HG02870 (cell line): ENCODE results near the gene PREX1.

ENCODE experiments used
- ATAC-seq: cut with Tn5 transposase; IDR thresholded peaks from one replicate; pipeline ENCODE4 v1.9.1; 2021; ENCODE audit warnings: mild to moderate bottlenecking, moderate library complexity; ENCODE audit not compliant: unreplicated experiment

Gene PREX1

GRCh38 chr20:48706710-48707365 is 121.0 kb downstream of the PREX1 start:
- no peak for ATAC-seq

GRCh38 chr20:48706116-48706656 is 121.6 kb downstream of the PREX1 start:
- no peak for ATAC-seq

- no peak for ATAC-seq
Measured at GRCh38 chr20:48705240-48706115, 122.3 kb downstream of the PREX1 start.

- no peak for ATAC-seq
Measured at GRCh38 chr20:48704761-48705160, 123.0 kb downstream of the PREX1 start.

- no peak for ATAC-seq
Measured at GRCh38 chr20:48703511-48704219, 124.1 kb downstream of the PREX1 start.

- ATAC-seq, result no peak
Measured at GRCh38 chr20:48703107-48703506, 124.7 kb downstream of the PREX1 start.

GRCh38 chr20:48702455-48702913 is 125.3 kb downstream of the PREX1 start:
- no peak for ATAC-seq

GRCh38 chr20:48701702-48702101 is 126.1 kb downstream of the PREX1 start:
- ATAC-seq, result no peak

GRCh38 chr20:48698507-48699267 is 129.1 kb downstream of the PREX1 start:
- ATAC-seq, result no peak

GRCh38 chr20:48697845-48698491 is 129.8 kb downstream of the PREX1 start:
- no peak for ATAC-seq

- ATAC-seq, result no peak
Measured at GRCh38 chr20:48696671-48697070, 131.1 kb downstream of the PREX1 start.

- ATAC-seq, result no peak
Measured at GRCh38 chr20:48695738-48696137, 132.1 kb downstream of the PREX1 start.

GRCh38 chr20:48695255-48695654 is 132.5 kb downstream of the PREX1 start:
- ATAC-seq, result no peak

GRCh38 chr20:48694381-48694865 is 133.4 kb downstream of the PREX1 start:
- no peak for ATAC-seq

GRCh38 chr20:48691523-48691922 is 136.3 kb downstream of the PREX1 start:
- ATAC-seq, result no peak

- ATAC-seq, result no peak
Measured at GRCh38 chr20:48690888-48691287, 136.9 kb downstream of the PREX1 start.

GRCh38 chr20:48689874-48690571 is 137.8 kb downstream of the PREX1 start:
- ATAC-seq, result no peak

GRCh38 chr20:48689388-48689787 is 138.4 kb downstream of the PREX1 start:
- no peak for ATAC-seq

- no peak for ATAC-seq
Measured at GRCh38 chr20:48688579-48688978, 139.2 kb downstream of the PREX1 start.
